SK-N-MC (cell line): ENCODE measurements around the gene DROSHA.

Experiments used
- EZH2 ChIP-seq: fragments of 200-600 bp; sonication (generic); IDR thresholded peaks from one replicate; pipeline ENCODE4 v1.6.1; 2017; ENCODE audit warnings: antibody characterized with exemption
- POLR2AphosphoS5 ChIP-seq: IDR thresholded peaks from 2 replicates; pipeline ENCODE4 v1.6.1; 2012; ENCODE audit warnings: mild to moderate bottlenecking, low read depth, low read length, borderline replicate concordance

DNA sequence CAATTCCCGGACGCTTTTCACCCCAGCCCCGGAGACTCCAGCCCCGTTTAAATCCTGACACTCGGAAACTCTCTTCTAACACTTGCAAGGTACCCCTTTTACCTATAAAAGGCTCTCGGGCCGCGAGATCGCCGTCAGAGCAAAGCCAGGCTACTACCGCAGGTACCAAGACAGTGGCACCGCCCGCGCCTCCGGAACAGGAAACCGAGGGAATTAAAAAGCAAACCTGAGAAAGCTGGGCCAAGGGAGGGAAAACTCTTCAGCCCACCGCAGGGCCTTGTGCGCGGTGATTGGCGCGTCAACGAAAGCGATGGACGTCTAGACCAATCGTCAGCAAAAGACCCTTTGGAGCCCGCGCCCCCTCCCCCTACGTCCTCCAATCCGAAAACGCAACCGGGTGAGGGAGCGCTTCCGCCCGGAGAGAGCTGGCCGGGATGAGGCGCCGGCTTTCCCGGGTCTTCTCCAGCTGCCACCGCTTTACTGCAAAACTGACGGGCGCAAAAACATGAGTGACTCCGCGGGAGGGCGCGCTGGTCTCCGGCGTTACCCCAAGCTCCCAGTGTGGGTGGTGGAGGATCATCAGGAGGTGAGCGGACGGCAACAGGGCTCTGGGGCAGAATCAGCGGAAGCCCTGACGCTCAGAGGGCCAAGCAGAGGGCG lies at the start of gene DROSHA, which contains the start of gene C5orf22:
- TF ChIP-seq POLR2AphosphoS5 (peak; percentile 88), EZH2 (no peak)
